Measurements from ENCODE around the gene CAMK2D. TPM values are rescaled to one million over a fixed set of nuclear protein-coding genes. Genes with fewer than 3 reads are reported as not detected.

The CAMK2D gene
- total RNA-seq, 4 donors from 2014 or later = 62.0 to 122 (median 85.1) TPM

DNA sequence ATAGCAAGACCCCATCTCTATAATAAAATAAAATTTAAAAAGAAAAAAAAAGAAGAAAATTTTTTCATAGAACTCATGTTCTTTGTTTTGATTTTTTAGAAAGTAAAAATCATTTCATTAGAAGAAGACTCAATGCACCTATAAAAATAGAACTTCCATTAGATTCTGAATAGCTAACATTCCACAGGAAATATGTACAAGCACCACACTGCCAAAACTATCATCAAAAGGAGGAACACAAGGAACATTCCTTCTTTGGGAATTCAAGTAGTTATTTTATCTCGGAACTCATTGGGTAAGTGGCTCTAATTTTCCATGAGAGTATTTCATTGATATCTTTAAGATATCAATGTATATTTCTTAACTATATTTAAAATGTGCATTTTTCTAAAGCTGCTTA, 157.6 kb downstream of the CAMK2D start:
- no peak for TF ChIP-seq CTCF (IDR thresholded peaks at IDR 0.05; ENCODE audit: low read depth)

GRCh38 chr4:113602646-113603228, 158.8 kb downstream of the CAMK2D start:
- no peak for TF ChIP-seq CTCF (IDR thresholded peaks at IDR 0.05; ENCODE audit: low read depth)

- TF ChIP-seq CTCF (IDR thresholded peaks at IDR 0.05; ENCODE audit: low read depth) = no peak
These were observed 159.9 kb downstream of the CAMK2D start for GRCh38 chr4:113601636-113602035.

GRCh38 chr4:113596396-113596795, 165.1 kb downstream of the CAMK2D start:
- no peak for TF ChIP-seq CTCF (IDR thresholded peaks at IDR 0.05; ENCODE audit: low read depth)

- TF ChIP-seq CTCF (IDR thresholded peaks at IDR 0.05; ENCODE audit: low read depth) = no peak
These were observed 167.3 kb downstream of the CAMK2D start for GRCh38 chr4:113594231-113594556.

DNA sequence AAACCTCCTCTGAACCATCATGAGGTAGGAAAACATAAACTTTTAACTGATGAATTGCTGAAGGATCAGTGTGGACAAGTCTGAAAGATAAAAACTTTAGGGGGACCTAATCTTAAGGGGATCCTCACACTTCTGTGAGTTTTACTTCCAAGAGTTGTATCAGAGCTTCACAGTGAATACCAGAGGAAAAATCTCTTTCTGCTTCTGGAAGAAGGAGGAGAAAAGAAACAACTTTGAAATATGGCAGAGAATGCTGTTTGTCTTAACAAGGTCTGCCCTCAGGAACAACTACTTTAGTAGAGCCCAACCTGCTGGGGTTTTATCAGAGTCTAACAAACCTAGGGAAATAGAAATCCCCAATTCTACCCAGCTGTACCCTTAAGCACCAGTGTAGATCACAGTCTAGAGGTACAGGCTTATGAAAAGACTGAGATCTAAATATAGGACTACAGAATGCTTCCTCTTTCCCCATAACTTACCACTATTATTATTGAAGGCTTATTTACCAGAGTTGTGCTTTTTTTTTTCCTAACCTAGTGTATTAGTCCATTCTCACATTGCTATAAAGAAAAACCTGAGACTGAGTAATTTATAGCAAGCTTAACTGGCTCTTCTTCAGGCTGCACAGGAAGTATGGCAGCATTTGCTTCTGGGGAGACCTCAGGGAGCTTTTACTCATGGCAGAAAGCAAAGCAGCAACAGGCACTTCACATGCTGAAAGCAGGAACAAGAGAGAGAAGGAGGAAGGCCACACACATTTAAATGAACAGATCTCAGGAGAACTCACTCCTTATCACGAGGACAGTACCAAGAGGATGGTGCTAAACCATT, 167.9 kb downstream of the CAMK2D start:
- TF ChIP-seq CTCF (IDR thresholded peaks at IDR 0.05; ENCODE audit: low read depth) = no peak

DNA sequence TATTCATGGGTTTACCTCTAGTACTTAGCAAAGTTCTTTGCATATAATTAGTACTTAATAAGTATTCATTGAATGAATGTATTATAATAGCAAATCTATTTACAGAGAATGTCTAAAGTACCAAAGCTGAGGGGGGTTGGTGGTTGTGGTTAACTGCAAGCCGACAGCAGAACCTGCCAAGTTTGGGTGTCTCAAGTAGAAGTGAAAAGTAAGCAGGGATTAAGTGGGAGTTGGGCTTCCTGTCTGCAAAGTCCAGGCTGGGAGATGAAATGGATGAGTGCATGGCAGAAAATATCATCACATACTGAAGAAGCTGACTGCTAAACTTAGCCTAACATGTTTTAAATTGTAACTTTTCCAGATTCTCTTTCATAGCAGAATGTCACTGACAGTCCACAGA, 169.6 kb downstream of the CAMK2D start:
- no peak for TF ChIP-seq CTCF (IDR thresholded peaks at IDR 0.05; ENCODE audit: low read depth)
